ENCODE results near the gene VN1R4. TPM values are rescaled to one million over a fixed set of nuclear protein-coding genes. Genes with fewer than 3 reads are reported as not detected.
"Not testable (repeated sequence)": the region's sequence is repeated elsewhere in the genome, so short reads cannot be mapped to it uniquely, and the experiment has no call there.

VN1R4 gene
- total and polyA plus RNA-seq, 2 donors = not detected

GRCh38 chr19:53224606-53225005 is 42.9 kb downstream of the VN1R4 start:
- no peaks in the 10 kb centered on the region for H3K27me3 ChIP-seq (ENCODE audit: control insufficient read depth in 2 of 2, insufficient read depth in 1 of 2, low read length in 1 of 2)
- no peak for DNase-seq (ENCODE audit: low read depth in 6 of 9, low spot score in 9 of 9)
- H3K4me3 ChIP-seq (ENCODE audit: low read length in 2 of 2) = no peak overlapping the region
- H3K9me3 ChIP-seq (ENCODE audit: control insufficient read depth in 2 of 2, insufficient read depth in 1 of 2, low read length in 1 of 2) = peaks cover 4 to 25% of the 10 kb centered on the region in 2 donors
- H3K4me1 ChIP-seq (ENCODE audit: control insufficient read depth in 2 of 2, insufficient read depth in 2 of 2, low read length in 2 of 2) = no peaks in the 10 kb centered on the region
- no peaks in the 10 kb centered on the region for H3K36me3 ChIP-seq (ENCODE audit: control insufficient read depth in 2 of 2, insufficient read depth in 2 of 2, low read length in 1 of 2)
- whole genome bisulfite sequencing = 91% methylated on average over 14 of the region's 20 CpGs
- no peak overlapping the region for H3K27ac ChIP-seq (ENCODE audit: low read depth in 1 of 2, low read length in 1 of 2)

- not testable (repeated sequence) for DNase-seq (ENCODE audit: low read depth in 6 of 9, low spot score in 9 of 9); H3K27ac ChIP-seq (ENCODE audit: low read depth in 1 of 2, low read length in 1 of 2); H3K36me3 ChIP-seq (ENCODE audit: control insufficient read depth in 2 of 2, insufficient read depth in 2 of 2, low read length in 1 of 2); H3K27me3 ChIP-seq (ENCODE audit: control insufficient read depth in 2 of 2, insufficient read depth in 1 of 2, low read length in 1 of 2); H3K4me1 ChIP-seq (ENCODE audit: control insufficient read depth in 2 of 2, insufficient read depth in 2 of 2, low read length in 2 of 2); H3K4me3 ChIP-seq (ENCODE audit: low read length in 2 of 2)
- WGBS = 97% methylated on average over 27 of the region's 28 CpGs
- peaks cover 4 to 25% of the 10 kb centered on the region in 2 donors for H3K9me3 ChIP-seq (ENCODE audit: control insufficient read depth in 2 of 2, insufficient read depth in 1 of 2, low read length in 1 of 2)
Measured at GRCh38 chr19:53222716-53223115, 44.8 kb downstream of the VN1R4 start.

Other genes starting within 250 kb of the VN1R4 start
- 0.05 TPM for gene ERVV-2, start 223.0 kb downstream of the VN1R4 start, total RNA-seq
- 0.05 TPM for gene ERVV-2, start 223.0 kb downstream of the VN1R4 start, polyA plus RNA-seq
- gene ZNF160, start 164.3 kb downstream of the VN1R4 start, total RNA-seq = 20.5 TPM
- 33.1 TPM for gene ZNF160, start 164.3 kb downstream of the VN1R4 start, polyA plus RNA-seq
- 8.1 TPM for gene ZNF415, start 134.8 kb downstream of the VN1R4 start, total RNA-seq
- 9.1 TPM for gene ZNF415, start 134.8 kb downstream of the VN1R4 start, polyA plus RNA-seq
- gene ZNF347, start 108.7 kb downstream of the VN1R4 start, total RNA-seq = 7.6 TPM
- 6.8 TPM for gene ZNF347, start 108.7 kb downstream of the VN1R4 start, polyA plus RNA-seq
- gene ZNF665, start 74.4 kb downstream of the VN1R4 start, total RNA-seq = 5.6 TPM
- 7.7 TPM for gene ZNF665, start 74.4 kb downstream of the VN1R4 start, polyA plus RNA-seq
- gene ZNF677, start 12.8 kb downstream of the VN1R4 start, total RNA-seq = 12.8 TPM
- 13.2 TPM for gene ZNF677, start 12.8 kb downstream of the VN1R4 start, polyA plus RNA-seq
- gene VN1R2, start 9.4 kb downstream of the VN1R4 start, total RNA-seq = not detected
- gene VN1R2, start 9.4 kb downstream of the VN1R4 start, polyA plus RNA-seq = not detected
- gene ZNF845, start 66.0 kb upstream of the VN1R4 start, total RNA-seq = 10.5 TPM
- gene ZNF845, start 66.0 kb upstream of the VN1R4 start, polyA plus RNA-seq = 5.7 TPM
- gene ZNF525, start 98.0 kb upstream of the VN1R4 start, total RNA-seq = 18.0 TPM
- 12.8 TPM for gene ZNF525, start 98.0 kb upstream of the VN1R4 start, polyA plus RNA-seq
- gene ZNF765, start 127.4 kb upstream of the VN1R4 start, total RNA-seq = 12.2 TPM
- gene ZNF765, start 127.4 kb upstream of the VN1R4 start, polyA plus RNA-seq = 6.2 TPM
- 9.7 TPM for gene ZNF761, start 164.3 kb upstream of the VN1R4 start, total RNA-seq
- gene ZNF761, start 164.3 kb upstream of the VN1R4 start, polyA plus RNA-seq = 14.9 TPM
- 4.6 TPM for gene ZNF813, start 200.0 kb upstream of the VN1R4 start, total RNA-seq
- 2.5 TPM for gene ZNF813, start 200.0 kb upstream of the VN1R4 start, polyA plus RNA-seq

All from thymus (tissue), 11 donors.